Tibial nerve (tissue), 4 donors: ENCODE data around the gene RUFY3. TPM values are rescaled to one million over a fixed set of nuclear protein-coding genes. Genes with fewer than 3 reads are reported as not detected.
"Not testable (repeated sequence)": the region's sequence is repeated elsewhere in the genome, so short reads cannot be mapped to it uniquely, and the experiment has no call there.

Experiments used
- DNase-seq, 2 donors: peaks; one replicate each; pipeline ENCODE4 v3.0.0-alpha.2; 2019; ENCODE audit warnings: low spot score in 2 of 2
- H3K27ac ChIP-seq, 4 donors: fragments of 200-600 bp; sonication (generic) in 3 of 4; one replicate each; pipeline ENCODE4 v1.5.1; 2017 to 2019; ENCODE audit warnings: mild to moderate bottlenecking in 1 of 4
- H3K27me3 ChIP-seq, 2 donors: fragments of 200-600 bp; sonication (generic) in 1 of 2; one replicate each; pipeline versions ENCODE4 v1.5.1 to v1.6.0; 2017 to 2019
- H3K36me3 ChIP-seq, 3 donors: fragments of 200-600 bp; sonication (generic); one replicate each; pipeline ENCODE4 v1.5.1; 2018 to 2019
- H3K4me1 ChIP-seq, 4 donors: fragments of 200-600 bp; sonication (generic) in 3 of 4; one replicate each; pipeline ENCODE4 v1.5.1; 2017 to 2019
- H3K4me3 ChIP-seq, 4 donors: fragments of 200-600 bp; sonication (generic) in 3 of 4; one replicate each; pipeline ENCODE4 v1.5.1; 2017 to 2019; ENCODE audit warnings: mild to moderate bottlenecking in 1 of 4, moderate library complexity in 1 of 4
- H3K9me3 ChIP-seq, 4 donors: fragments of 200-600 bp; sonication (generic) in 3 of 4; one replicate each; pipeline ENCODE4 v1.5.1; 2017 to 2019
- CTCF ChIP-seq, 5 experiments: fragments of 200-600 bp in 3 of 5; fragments of 450-650 bp in 2 of 5; sonication (generic) in 3 of 5; IDR thresholded peaks; one replicate each; pipeline ENCODE4 v1.5.1; 2016 to 2019; ENCODE audit warnings: antibody characterized with exemption in 5 of 5, mild to moderate bottlenecking in 3 of 5, moderate library complexity in 2 of 5
- EP300 ChIP-seq, 2 donors: sonication (generic); formaldehyde crosslinking; IDR thresholded peaks; one replicate each; pipeline ENCODE4 v1.6.1; 2017; ENCODE audit warnings: antibody characterized with exemption in 2 of 2, mild to moderate bottlenecking in 1 of 2
- POLR2A ChIP-seq, 2 donors: fragments of 450-650 bp; IDR thresholded peaks; one replicate each; pipeline ENCODE4 v1.6.1; 2017; ENCODE audit warnings: antibody characterized with exemption in 2 of 2, mild to moderate bottlenecking in 2 of 2, moderate library complexity in 2 of 2
- WGBS, 2 donors: methylation state at CpG; one replicate each; pipeline ENCODE4 v1.1.5; 2018; 5-methylcytosine and 5-hydroxymethylcytosine counted together
- total RNA-seq, 4 donors: library from RNA; depleted of rRNA; stranded (reverse); fragments of >200 nt; gene quantifications; one replicate each; pipeline ENCODE4 v1.1.0, GENCODE V29; 2016

Gene RUFY3
- total RNA-seq, 4 donors from 2014 or later, result 84.5 to 124 (median 88.8) TPM

DNA sequence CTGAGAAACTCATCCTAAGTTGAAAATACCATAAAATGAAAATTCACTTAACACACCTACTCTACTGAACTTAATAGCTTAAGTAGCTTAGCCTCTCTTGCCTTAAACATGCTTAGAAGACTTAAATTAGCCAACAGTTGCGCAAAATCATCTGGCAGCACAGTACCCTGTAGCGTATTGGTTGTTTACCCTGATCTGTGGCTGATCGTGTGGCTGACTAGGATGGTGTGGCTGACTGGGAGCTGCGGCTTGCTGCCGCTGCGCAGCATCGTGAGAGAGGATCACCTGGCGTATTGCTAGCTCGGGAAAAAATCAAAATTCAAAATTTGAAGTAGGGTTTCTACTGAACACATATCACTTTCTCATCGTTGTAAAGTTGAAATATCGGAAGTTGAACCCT lies 6.3 kb downstream of the RUFY3 start:
- Histone ChIP-seq H3K9me3 (no peaks in the 10 kb centered on the region), H3K27ac (no peak overlapping the region), H3K36me3 (peaks cover 0 to 14% (median 0%) of the 10 kb centered on the region in 3 donors), H3K4me1 (peaks cover 0 to 26% (median 0%) of the 10 kb centered on the region in 4 donors), H3K4me3 (no peak overlapping the region), H3K27me3 (no peaks in the 10 kb centered on the region)
- WGBS, 2 donors, result 87 to 91% methylated on average over 11 of the region's 11 CpGs
- no peak for DNase-seq
- TF ChIP-seq CTCF (IDR thresholded peaks at IDR 0.05), result no peak

DNA sequence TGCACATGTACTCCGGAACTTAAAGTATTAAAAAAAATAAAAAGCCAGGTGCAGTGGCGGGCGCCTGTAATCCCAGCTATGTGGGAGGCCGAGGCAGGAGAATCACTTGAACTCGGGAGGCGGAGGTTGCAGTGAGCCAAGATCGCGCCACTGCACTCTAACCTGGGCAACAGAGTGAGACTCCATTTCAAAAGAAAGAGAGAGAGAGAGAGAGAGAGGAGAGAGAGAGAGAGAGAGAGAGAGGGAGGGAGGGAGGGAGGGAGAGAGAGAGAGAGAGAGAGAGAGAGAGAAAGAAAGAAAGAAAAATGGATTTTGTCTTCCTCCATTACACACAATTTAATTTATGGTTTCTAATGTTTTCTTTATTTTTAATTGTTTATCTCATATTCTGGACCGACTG lies 11.1 kb downstream of the RUFY3 start:
- WGBS, 2 donors, result 92 to 95% methylated on average over 9 of the region's 9 CpGs
- H3K4me3 ChIP-seq, H3K27me3 ChIP-seq, H3K36me3 ChIP-seq, DNase-seq, H3K9me3 ChIP-seq: not testable (repeated sequence)
- peak overlapping the region in 2 of 4 donors; percentile 81 to 88 for H3K27ac ChIP-seq
- peaks cover 3 to 46% (median 18%) of the 10 kb centered on the region in 4 donors for H3K4me1 ChIP-seq

GRCh38 chr4:70734168-70734954 lies 12.6 kb downstream of the RUFY3 start:
- WGBS, 2 donors, result 3 to 4% methylated on average over 5 of the region's 5 CpGs
- Histone ChIP-seq H3K9me3 (no peaks in the 10 kb centered on the region), H3K4me1 (peaks cover 3 to 49% (median 18%) of the 10 kb centered on the region in 4 donors), H3K27ac (peak overlapping the region; percentile 23 to 88 (median 78)), H3K4me3 (peak overlapping the region; percentile 10 to 46 (median 36)), H3K27me3 (no peaks in the 10 kb centered on the region), H3K36me3 (peaks cover 0 to 9% (median 0%) of the 10 kb centered on the region in 3 donors)
- no peak for TF ChIP-seq POLR2A (IDR thresholded peaks at IDR 0.05)
- TF ChIP-seq EP300 (IDR thresholded peaks at IDR 0.05), result peak in 1 of 2 donors; percentile 31
- no peak for DNase-seq

DNA sequence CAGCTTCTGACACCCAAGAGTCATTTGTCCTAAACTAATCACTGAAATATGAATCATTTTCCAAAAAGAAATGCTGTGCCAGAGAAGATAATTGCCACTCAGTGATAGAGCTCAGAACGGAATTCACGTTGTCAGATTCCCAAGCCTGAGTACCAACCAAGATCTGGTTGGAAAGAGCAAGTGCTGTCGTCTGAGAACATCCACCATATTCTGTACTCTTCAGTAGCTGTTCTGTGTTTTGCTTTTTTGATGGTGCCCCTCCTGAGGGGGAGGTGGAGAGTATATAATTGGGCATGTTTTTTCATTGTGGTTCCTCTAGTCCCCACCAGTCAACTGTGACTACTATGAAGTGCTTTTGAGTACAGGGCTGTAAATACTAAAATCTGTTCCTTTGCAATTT lies 13.2 kb downstream of the RUFY3 start:
- DNase-seq, result no peak
- Histone ChIP-seq H3K4me3 (peak overlapping the region; percentile 10 to 46 (median 29)), H3K4me1 (peaks cover 3 to 53% (median 18%) of the 10 kb centered on the region in 4 donors), H3K27ac (peak overlapping the region in 3 of 4 donors; percentile 75 to 88 (median 81)), H3K36me3 (peaks cover 0 to 9% (median 0%) of the 10 kb centered on the region in 3 donors), H3K9me3 (no peaks in the 10 kb centered on the region), H3K27me3 (no peaks in the 10 kb centered on the region)
- WGBS, 2 donors, result 6 to 13% methylated on average over 3 of the region's 3 CpGs
- TF ChIP-seq EP300 (IDR thresholded peaks at IDR 0.05), result no peak
- TF ChIP-seq CTCF (IDR thresholded peaks at IDR 0.05), result no peak
- no peak for TF ChIP-seq POLR2A (IDR thresholded peaks at IDR 0.05)

GRCh38 chr4:70735915-70736314 lies 14.2 kb downstream of the RUFY3 start:
- 56 to 70% methylated on average over 2 of the region's 2 CpGs for WGBS, 2 donors

More at GRCh38 chr4:70735915-70736314, 14.2 kb downstream of the RUFY3 start:
- peak in 2 of 5 experiments; percentile 12 to 19 for TF ChIP-seq CTCF (IDR thresholded peaks at IDR 0.05)
- not testable (repeated sequence) for DNase-seq, H3K36me3 ChIP-seq, H3K9me3 ChIP-seq, H3K4me3 ChIP-seq, H3K27me3 ChIP-seq
- H3K27ac ChIP-seq, result peak overlapping the region in 2 of 4 donors; percentile 81 to 88
- H3K4me1 ChIP-seq, result peaks cover 3 to 62% (median 18%) of the 10 kb centered on the region in 4 donors
